ENCODE results near the gene INPP5D. TPM values are rescaled to one million over a fixed set of nuclear protein-coding genes. Genes with fewer than 3 reads are reported as not detected.

INPP5D gene
- total and polyA plus RNA-seq, 2 of the 8 experiments (the other 6 are each of a cell fraction or from before 2014, with no cell fraction given) = 4.5 to 7.1 TPM

DNA sequence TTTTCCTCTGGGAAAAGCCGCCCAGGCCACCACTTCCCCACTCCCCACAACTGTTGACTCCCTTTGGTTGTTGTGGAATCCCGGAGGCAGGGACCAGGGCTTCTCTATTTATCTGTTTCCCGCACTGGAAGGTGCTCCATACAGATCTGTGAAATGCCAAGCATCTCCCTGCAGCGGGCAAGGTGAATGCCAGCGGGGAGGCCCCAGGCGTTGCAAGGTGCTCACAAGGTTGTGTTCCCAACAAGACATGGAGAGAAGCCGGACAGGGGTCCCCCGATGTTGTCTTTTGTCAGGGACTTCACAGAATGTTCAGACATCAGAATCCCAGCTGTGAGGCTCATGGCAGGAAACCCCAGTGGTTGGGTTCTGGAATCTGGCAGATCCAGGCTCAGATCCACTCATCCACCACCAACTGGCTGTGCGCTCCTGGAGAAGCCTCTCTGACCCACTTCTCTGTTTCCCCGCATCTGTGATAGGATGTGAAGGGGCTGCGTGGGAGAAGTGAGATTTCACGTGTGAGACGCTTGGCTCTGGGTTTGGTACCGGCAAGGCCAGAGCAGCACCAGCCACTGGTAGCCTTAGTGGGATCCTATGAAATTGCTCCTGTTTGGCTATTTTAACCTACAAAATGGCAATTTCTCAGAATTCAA, 36.3 kb upstream of the INPP5D start:
- Histone ChIP-seq H3K36me3 (ENCODE audit: control insufficient read depth in 2 of 4, insufficient read depth in 4 of 4, low read length in 3 of 4) (no peaks in the 10 kb centered on the region), H4K20me1 (replicated peaks in 1 of 2; ENCODE audit: control insufficient read depth in 1 of 2, insufficient read depth in 2 of 2, low read length in 2 of 2) (no peaks in the 10 kb centered on the region), H4K5ac (ENCODE audit: insufficient read length, low read depth, low read length) (no peak overlapping the region), H2AFZ (ENCODE audit: low read length) (no peak overlapping the region), H3K56ac (replicated peaks; ENCODE audit: insufficient read length, low read depth, low read length) (no peak overlapping the region), H2BK120ac (replicated peaks; ENCODE audit: low read depth, low read length) (no peak overlapping the region), H3K14ac (ENCODE audit: insufficient read length) (no peak overlapping the region), H3K4me2 (ENCODE audit: insufficient read depth in 1 of 2, low read depth in 2 of 2, low read length in 2 of 2) (no peak overlapping the region), H2BK15ac (ENCODE audit: low read length) (no peak overlapping the region), H3K23ac (ENCODE audit: insufficient read length) (no peak overlapping the region), H2BK20ac (ENCODE audit: low read length) (no peak overlapping the region), H4K91ac (replicated peaks; ENCODE audit: insufficient read length, low read length) (no peak overlapping the region), H2BK12ac (ENCODE audit: low read depth, low read length) (no peak overlapping the region), H3K9ac (replicated peaks in 1 of 4; ENCODE audit: extremely low read depth in 1 of 4, low read depth in 3 of 4, low read length in 3 of 4) (no peak overlapping the region), H3K27ac (ENCODE audit: low read depth, low read length) (no peak overlapping the region), H3K79me2 (ENCODE audit: control insufficient read depth in 1 of 2, insufficient read depth in 2 of 2, low read length in 2 of 2) (no peaks in the 10 kb centered on the region), H2AK5ac (ENCODE audit: low read depth, low read length) (no peak overlapping the region), H3K4me3 (ENCODE audit: extremely low read depth in 1 of 4, insufficient read depth in 2 of 4, low read depth in 3 of 4, low read length in 4 of 4) (no peak overlapping the region), H3K9me3 (ENCODE audit: insufficient read depth in 2 of 2, low read depth in 1 of 2, low read length in 1 of 2) (no peaks in the 10 kb centered on the region), H4K8ac (ENCODE audit: extremely low read depth, insufficient read depth, low read length) (no peak overlapping the region), H3K18ac (ENCODE audit: extremely low read depth, low read length) (no peak overlapping the region), H3K23me2 (ENCODE audit: low read depth, low read length) (no peaks in the 10 kb centered on the region), H3K79me1 (ENCODE audit: low read depth, low read length) (no peaks in the 10 kb centered on the region), H3K4ac (replicated peaks; ENCODE audit: insufficient read length, low read depth, low read length) (no peak overlapping the region), H3K4me1 (replicated peaks in 1 of 4; ENCODE audit: control insufficient read depth in 3 of 4, insufficient read depth in 4 of 4, low read length in 3 of 4) (no peaks in the 10 kb centered on the region), H3K27me3 (replicated peaks in 1 of 4; ENCODE audit: control insufficient read depth in 3 of 4, extremely low read depth in 1 of 4, insufficient read depth in 3 of 4, low read length in 3 of 4) (no peaks in the 10 kb centered on the region), H2BK5ac (ENCODE audit: low read depth, low read length) (no peak overlapping the region)
- WGBS, 2 experiments (ENCODE audit: extremely low coverage in 1 of 2, insufficient coverage in 1 of 2, insufficient read length in 1 of 2, insufficient replicate concordance in 2 of 2, low coverage in 1 of 2, low lambda C conversion rate in 2 of 2, missing lambda C conversion rate in 1 of 2) = 91% methylated on average over 14 of the region's 14 CpGs; no CpG with 5 or more reads in 1 of the 2 experiments
- FAIRE-seq (no peak), DNase-seq (ENCODE audit: low read depth in 1 of 2, low spot score in 2 of 2) (no peak)
- ChIA-PET POLR2A (ENCODE audit: partially characterized antibody) (no interaction called here), CTCF (ENCODE audit: partially characterized antibody) (interaction anchor here (0.6 to 1.5 kb wide), 6 partner anchors 17 to 130 kb away, joined by 3 to 4 read pairs (median 4); no protein-coding TSS in a partner anchor)
- no peak for TF ChIP-seq PHF8 (conservative IDR thresholded peaks at IDR 0.05; ENCODE audit: low read depth, low read length)

Measured in H1 (cell line).